B cell (primary cell): ENCODE results near the gene NCOA1. TPM values are rescaled to one million over a fixed set of nuclear protein-coding genes. Genes with fewer than 3 reads are reported as not detected.

ENCODE experiments used
- ATAC-seq: fragments of 200-7000 bp; cut with Tn5 transposase; one replicate; pipeline ENCODE4 v1.10.0; 2021; ENCODE audit warnings: low read depth, mild to moderate bottlenecking, moderate number of reproducible peaks, moderate library complexity
- CTCF ChIA-PET: fragments of 350-600 bp; sonication (Branson Sonifier 250); formaldehyde crosslinking; loops from one replicate; lab custom pipeline; 2021; ENCODE audit warnings: antibody characterized with exemption, inconsistent platforms; lab: Charles Lee
- POLR2A ChIA-PET: fragments of 350-600 bp; sonication (Branson Sonifier 250); formaldehyde crosslinking; loops from one replicate; lab custom pipeline; 2021; ENCODE audit warnings: antibody characterized with exemption; lab: Charles Lee
- DNase-seq: peaks from one replicate; pipeline ENCODE4 v3.0.0; 2013
- H2AFZ ChIP-seq: 2 replicates; pipeline ENCODE4 v1.6.1; 2012; ENCODE audit warnings: mild to moderate bottlenecking, low read depth, low read length; ENCODE audit not compliant: insufficient read depth, poor library complexity, severe bottlenecking
- H3K27ac ChIP-seq, 2 donors: 1 replicate in 1 of 2; 2 replicates in 1 of 2; pipeline ENCODE4 v1.5.1; 2012 to 2013; ENCODE audit warnings: low read length in 2 of 2, mild to moderate bottlenecking in 2 of 2, moderate library complexity in 1 of 2
- H3K27me3 ChIP-seq, 4 experiments: fragments of 200-600 bp in 1 of 4; sonication (generic) in 1 of 4; replicated peaks in 1 of 4; 1 replicate in 2 of 4; 2 replicates in 2 of 4; pipeline versions ENCODE4 v1.6.1 to v1.7.0; 2013 to 2016; ENCODE audit warnings: low read length in 3 of 4, mild to moderate bottlenecking in 2 of 4, mixed read lengths in 1 of 4, moderate library complexity in 1 of 4; ENCODE audit not compliant: insufficient read depth in 4 of 4, control insufficient read depth in 3 of 4; ENCODE audit errors: control extremely low read depth in 1 of 4
- H3K36me3 ChIP-seq, 2 experiments: replicated peaks in 1 of 2; 1 replicate in 1 of 2; 2 replicates in 1 of 2; pipeline versions ENCODE4 v1.6.1 to v1.7.1; 2013; ENCODE audit warnings: low read length in 1 of 2; ENCODE audit not compliant: insufficient read depth in 2 of 2, control insufficient read depth in 1 of 2; ENCODE audit errors: control extremely low read depth in 1 of 2, extremely low read depth in 1 of 2
- H3K4me1 ChIP-seq, 2 donors: fragments of 200-600 bp in 1 of 2; sonication (generic) in 1 of 2; 1 replicate in 1 of 2; 2 replicates in 1 of 2; pipeline versions ENCODE4 v1.5.1 to v1.6.1; 2013 to 2017; ENCODE audit warnings: low read length in 2 of 2; ENCODE audit not compliant: control insufficient read depth in 2 of 2, insufficient read depth in 2 of 2
- H3K4me2 ChIP-seq: replicated peaks from 2 replicates; pipeline ENCODE3; 2012; ENCODE audit warnings: mild to moderate bottlenecking, low read depth, low read length; ENCODE audit not compliant: poor library complexity, severe bottlenecking
- H3K4me3 ChIP-seq, 5 experiments: fragments of 200-600 bp in 1 of 5; sonication (generic) in 1 of 5; 1 replicate in 3 of 5; 2 replicates in 2 of 5; pipeline versions ENCODE4 v1.5.1 to v1.7.0; 2011 to 2016; ENCODE audit warnings: low read length in 4 of 5, mild to moderate bottlenecking in 4 of 5, low read depth in 2 of 5, control low read depth in 1 of 5, moderate library complexity in 1 of 5; ENCODE audit not compliant: insufficient read depth in 1 of 5; ENCODE audit errors: control extremely low read depth in 1 of 5, extremely low read depth in 1 of 5
- H3K79me2 ChIP-seq: fragments of 200-600 bp; sonication (generic); one replicate; pipeline ENCODE4 v1.6.0; 2016; ENCODE audit warnings: low read length; ENCODE audit not compliant: control insufficient read depth, insufficient read depth
- H3K9ac ChIP-seq: fragments of 200-600 bp; sonication (generic); 2 replicates; pipeline ENCODE4 v1.6.1; 2017; ENCODE audit warnings: mild to moderate bottlenecking, low read length, moderate library complexity
- H3K9me3 ChIP-seq, 3 donors: one replicate each; pipeline versions ENCODE4 v1.6.1 to v1.7.1; 2013; ENCODE audit warnings: low read length in 2 of 3; ENCODE audit not compliant: control insufficient read depth in 2 of 3, insufficient read depth in 1 of 3; ENCODE audit errors: control extremely low read depth in 1 of 3
- H4K20me1 ChIP-seq: 2 replicates; pipeline ENCODE4 v1.6.0; 2012; ENCODE audit warnings: mild to moderate bottlenecking, low read length; ENCODE audit not compliant: insufficient read depth, control insufficient read depth, poor library complexity, severe bottlenecking
- H3K27ac Mint-ChIP-seq: one replicate; pipeline ENCODE4 v1.8.0; 2021; ENCODE audit warnings: mixed read lengths
- H3K27me3 Mint-ChIP-seq: one replicate; pipeline ENCODE4 v1.8.0; 2021; ENCODE audit warnings: mixed read lengths
- H3K4me1 Mint-ChIP-seq: one replicate; pipeline ENCODE4 v1.8.0; 2021; ENCODE audit warnings: mixed read lengths
- H3K4me3 Mint-ChIP-seq: one replicate; pipeline ENCODE4 v1.8.0; 2021; ENCODE audit warnings: mixed read lengths
- H3K9me3 Mint-ChIP-seq: one replicate; pipeline ENCODE4 v1.8.0; 2022; ENCODE audit warnings: mixed read lengths; ENCODE audit not compliant: insufficient read depth
- EZH2 ChIP-seq: IDR thresholded peaks from 2 replicates; pipeline ENCODE4 v1.6.1; 2012; ENCODE audit warnings: borderline replicate concordance, low read depth, mild to moderate bottlenecking, moderate library complexity, low read length; ENCODE audit not compliant: insufficient read depth, poor library complexity, severe bottlenecking
- WGBS: methylation state at CpG from one replicate; pipeline ENCODE4 v1.1.5; 2013; ENCODE audit warnings: missing lambda C conversion rate; ENCODE audit not compliant: insufficient coverage; 5-methylcytosine and 5-hydroxymethylcytosine counted together
- intact Hi-C: fragments of 100-400 bp; cut with micrococcal nuclease; formaldehyde crosslinking; loops from one replicate; pipeline ENCODE4 v1.10.0; 2022
- polyA plus RNA-seq: library from polyadenylated mRNA; depleted of rRNA; stranded (reverse); fragments of >200 nt; gene quantifications from 2 replicates; pipeline ENCODE4 v1.2.3, GENCODE V29; 2012
- total RNA-seq, 2 donors: library from RNA; stranded (reverse); fragments of 120-200 nt in 1 of 2; gene quantifications; 1 replicate in 1 of 2; 2 replicates in 1 of 2; pipeline versions ENCODE4 v1.2.3 to v1.2.4, GENCODE V29; 2013 to 2022
- TF ChIP-seq, protein P1 (sequence below): fragments of 200-600 bp; IDR thresholded peaks from one replicate; pipeline ENCODE4 v1.8.0; 2022; ENCODE audit warnings: antibody characterized with exemption, mild to moderate bottlenecking

Gene NCOA1
- total and polyA plus RNA-seq, 2 donors (not counting 1 experiment from before 2014, with no cell fraction given), result 11.6 to 49.1 TPM

GRCh38 chr2:24512404-24512803 is 21.4 kb downstream of the NCOA1 start:
- no peaks in the 10 kb centered on the region for H3K27me3 Mint-ChIP-seq
- H3K27ac ChIP-seq, result no peak overlapping the region
- no peak for DNase-seq
- WGBS, result no CpG with 5 or more reads among the region's 2 CpGs
- peaks cover 59% of the 10 kb centered on the region for H3K4me1 Mint-ChIP-seq
- H3K4me2 ChIP-seq, result no peak overlapping the region
- H3K79me2 ChIP-seq, result peaks cover 89% of the 10 kb centered on the region
- ChIA-PET POLR2A (no interaction called here), CTCF (interaction anchor here (1.4 kb wide), 1 partner anchor 22 kb away, joined by 3 read pairs; no protein-coding TSS in a partner anchor)
- H3K4me1 ChIP-seq, result peaks cover 12 to 18% of the 10 kb centered on the region in 2 donors
- H2AFZ ChIP-seq, result no peak overlapping the region
- no peaks in the 10 kb centered on the region for H3K9me3 Mint-ChIP-seq
- H3K4me3 ChIP-seq, result no peak overlapping the region
- no peak overlapping the region for H3K9ac ChIP-seq
- H3K4me3 Mint-ChIP-seq, result peak overlapping the region; percentile 29
- no peaks in the 10 kb centered on the region for H3K36me3 ChIP-seq
- TF ChIP-seq EZH2, result no peak
- TF ChIP-seq, protein P1, sequence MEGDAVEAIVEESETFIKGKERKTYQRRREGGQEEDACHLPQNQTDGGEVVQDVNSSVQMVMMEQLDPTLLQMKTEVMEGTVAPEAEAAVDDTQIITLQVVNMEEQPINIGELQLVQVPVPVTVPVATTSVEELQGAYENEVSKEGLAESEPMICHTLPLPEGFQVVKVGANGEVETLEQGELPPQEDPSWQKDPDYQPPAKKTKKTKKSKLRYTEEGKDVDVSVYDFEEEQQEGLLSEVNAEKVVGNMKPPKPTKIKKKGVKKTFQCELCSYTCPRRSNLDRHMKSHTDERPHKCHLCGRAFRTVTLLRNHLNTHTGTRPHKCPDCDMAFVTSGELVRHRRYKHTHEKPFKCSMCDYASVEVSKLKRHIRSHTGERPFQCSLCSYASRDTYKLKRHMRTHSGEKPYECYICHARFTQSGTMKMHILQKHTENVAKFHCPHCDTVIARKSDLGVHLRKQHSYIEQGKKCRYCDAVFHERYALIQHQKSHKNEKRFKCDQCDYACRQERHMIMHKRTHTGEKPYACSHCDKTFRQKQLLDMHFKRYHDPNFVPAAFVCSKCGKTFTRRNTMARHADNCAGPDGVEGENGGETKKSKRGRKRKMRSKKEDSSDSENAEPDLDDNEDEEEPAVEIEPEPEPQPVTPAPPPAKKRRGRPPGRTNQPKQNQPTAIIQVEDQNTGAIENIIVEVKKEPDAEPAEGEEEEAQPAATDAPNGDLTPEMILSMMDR, result no peak
- peaks cover 25% of the 10 kb centered on the region for H4K20me1 ChIP-seq
- no peak for ATAC-seq
- no peaks in the 10 kb centered on the region for H3K9me3 ChIP-seq
- H3K27ac Mint-ChIP-seq, result no peak overlapping the region
- no peaks in the 10 kb centered on the region for H3K27me3 ChIP-seq
- intact Hi-C loops, result no loop called here

GRCh38 chr2:24512831-24513230 is 21.8 kb downstream of the NCOA1 start:
- Mint-ChIP-seq H3K4me3 (peak overlapping the region; percentile 17), H3K9me3 (no peaks in the 10 kb centered on the region), H3K4me1 (peaks cover 55% of the 10 kb centered on the region), H3K27me3 (no peaks in the 10 kb centered on the region), H3K27ac (no peak overlapping the region)
- no peaks in the 10 kb centered on the region for H3K27me3 ChIP-seq
- no peaks in the 10 kb centered on the region for H3K9me3 ChIP-seq
- H3K9ac ChIP-seq, result no peak overlapping the region
- H3K27ac ChIP-seq, result no peak overlapping the region
- POLR2A ChIA-PET, result no interaction called here
- peaks cover 12 to 18% of the 10 kb centered on the region in 2 donors for H3K4me1 ChIP-seq
- TF ChIP-seq EZH2, result no peak
- TF ChIP-seq, protein P1, result no peak
- no peak for ATAC-seq
- peaks cover 89% of the 10 kb centered on the region for H3K79me2 ChIP-seq
- no peak for DNase-seq
- 86% methylated on average over 1 of the region's 6 CpGs for WGBS
- H4K20me1 ChIP-seq, result peaks cover 24% of the 10 kb centered on the region
- H3K4me2 ChIP-seq, result no peak overlapping the region
- no peak overlapping the region for H3K4me3 ChIP-seq
- no peaks in the 10 kb centered on the region for H3K36me3 ChIP-seq
- H2AFZ ChIP-seq, result no peak overlapping the region
- CTCF ChIA-PET, result interaction anchor here (1.4 kb wide), 1 partner anchor 22 kb away, joined by 3 read pairs; no protein-coding TSS in a partner anchor
- intact Hi-C loops, result no loop called here
